Measurements from ENCODE around the gene KLHL17.

The KLHL17 gene

DNA sequence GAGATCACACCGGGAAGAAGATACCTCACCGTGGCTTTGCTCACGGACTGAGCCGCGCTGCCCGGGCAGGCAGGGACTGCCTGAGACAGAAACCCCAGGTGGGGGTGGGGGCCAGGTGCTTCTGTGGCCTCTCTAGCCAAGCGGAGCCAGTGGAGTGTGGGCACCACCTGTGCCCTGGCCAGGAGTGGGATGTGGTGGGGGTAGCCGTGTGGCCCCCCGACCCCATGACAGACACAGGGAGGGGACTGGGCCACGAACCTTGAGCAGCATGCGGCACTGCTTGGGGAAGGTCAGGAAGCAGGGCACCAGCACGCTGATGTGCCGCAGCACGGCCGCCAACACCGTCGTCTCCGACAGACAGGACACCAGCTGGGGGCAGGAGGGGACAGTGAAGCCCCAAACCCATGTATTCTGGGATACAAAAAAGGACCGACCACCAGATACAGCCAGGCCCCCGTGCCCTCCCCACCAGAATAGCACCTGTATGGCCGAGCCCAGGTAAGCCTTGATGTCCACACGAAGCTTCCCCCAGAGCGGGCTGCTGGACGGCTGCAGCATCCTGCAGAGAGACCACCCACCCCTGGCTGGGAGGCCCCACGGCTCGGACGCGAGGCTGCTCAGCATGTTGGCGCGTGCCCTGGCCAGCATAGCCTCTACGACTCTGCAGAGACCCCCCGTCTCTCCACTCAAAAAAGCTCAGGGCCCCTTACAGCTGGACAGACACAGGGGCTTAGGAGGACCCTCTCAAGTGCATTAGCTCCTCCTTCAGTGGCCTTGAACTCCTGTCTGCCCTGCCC lies 6.7 kb upstream of the KLHL17 start:
- in situ Hi-C loops (cut with HindIII; ENCODE audit: low pct_unique_long_range_greater_than_20kb, low sequenced_read_pairs): no loop called here
- TF ChIP-seq JUND (IDR thresholded peaks at IDR 0.05; ENCODE audit: low read depth): no peak
- no peak for DNase-seq (ENCODE audit: low read depth in 1 of 2, low spot score in 1 of 2)

DNA sequence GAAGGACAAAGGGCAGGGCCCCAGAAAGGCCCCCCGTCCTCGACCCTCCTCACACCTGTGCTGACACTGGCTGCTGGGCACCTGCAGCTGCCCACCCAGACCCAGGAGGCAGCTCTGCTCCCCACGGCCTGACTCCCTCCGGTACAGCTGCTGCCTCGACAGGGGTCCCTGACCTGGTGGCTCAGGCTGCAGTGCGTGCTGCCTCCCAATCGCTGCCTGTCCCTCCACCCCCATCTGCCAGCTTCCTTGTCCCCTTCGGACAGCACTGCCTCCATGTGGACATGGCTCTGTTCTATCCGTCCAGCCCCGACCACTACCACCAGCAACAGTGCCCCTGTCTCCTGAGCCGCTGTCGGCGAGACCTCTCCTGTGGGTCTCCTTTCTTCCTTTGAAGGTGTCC lies 5.5 kb upstream of the KLHL17 start:
- DNase-seq (ENCODE audit: low read depth in 1 of 2, low spot score in 1 of 2): no peak
- no peak for TF ChIP-seq JUND (IDR thresholded peaks at IDR 0.05; ENCODE audit: low read depth)
- in situ Hi-C loops (cut with HindIII; ENCODE audit: low pct_unique_long_range_greater_than_20kb, low sequenced_read_pairs): no loop called here

DNA sequence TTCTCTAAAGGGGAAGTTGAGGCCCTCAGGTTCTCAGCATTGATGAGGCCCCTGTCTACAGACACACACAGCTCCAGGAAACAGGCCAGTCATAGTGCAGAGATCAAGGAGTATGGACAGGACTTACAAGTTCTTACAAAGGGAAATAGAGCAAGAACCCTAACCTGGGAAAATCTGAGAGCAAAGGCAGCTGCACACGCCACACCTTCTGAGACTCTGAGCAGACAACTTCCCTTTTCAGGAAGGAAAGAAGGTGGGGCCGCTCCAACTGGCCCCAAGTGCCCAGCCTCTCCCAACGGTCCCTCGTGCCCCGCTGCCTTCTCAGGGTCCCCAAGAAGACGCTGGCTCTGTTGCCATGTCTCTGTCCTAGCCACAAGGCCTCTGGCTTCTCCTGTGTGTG lies 4.9 kb upstream of the KLHL17 start:
- no peak for TF ChIP-seq JUND (IDR thresholded peaks at IDR 0.05; ENCODE audit: low read depth)
- in situ Hi-C loops (cut with HindIII; ENCODE audit: low pct_unique_long_range_greater_than_20kb, low sequenced_read_pairs): no loop called here
- no peak for DNase-seq (ENCODE audit: low read depth in 1 of 2, low spot score in 1 of 2)

DNA sequence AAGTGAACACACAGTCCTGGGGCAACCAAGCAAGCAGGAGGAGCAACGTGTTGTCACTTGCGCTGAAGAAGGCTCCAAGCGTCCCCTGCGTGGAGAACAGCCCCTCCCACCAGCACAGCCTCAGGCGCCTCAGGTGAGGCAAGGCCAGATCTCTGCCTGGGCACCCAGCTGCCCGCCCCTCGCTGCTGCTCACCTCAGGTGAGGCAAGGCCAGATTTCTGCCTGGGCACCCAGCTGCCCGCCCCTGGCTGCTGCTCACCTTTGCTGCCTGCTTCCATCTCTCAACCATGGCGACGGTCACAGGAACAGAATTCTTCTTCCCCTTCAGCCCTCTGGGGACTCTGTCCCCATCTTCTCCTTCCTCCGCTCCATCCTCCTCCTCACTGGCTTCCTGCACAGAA lies 3.7 kb upstream of the KLHL17 start:
- no peak for DNase-seq (ENCODE audit: low read depth in 1 of 2, low spot score in 1 of 2)
- no peak for TF ChIP-seq JUND (IDR thresholded peaks at IDR 0.05; ENCODE audit: low read depth)
- in situ Hi-C loops (cut with HindIII; ENCODE audit: low pct_unique_long_range_greater_than_20kb, low sequenced_read_pairs): no loop called here

DNA sequence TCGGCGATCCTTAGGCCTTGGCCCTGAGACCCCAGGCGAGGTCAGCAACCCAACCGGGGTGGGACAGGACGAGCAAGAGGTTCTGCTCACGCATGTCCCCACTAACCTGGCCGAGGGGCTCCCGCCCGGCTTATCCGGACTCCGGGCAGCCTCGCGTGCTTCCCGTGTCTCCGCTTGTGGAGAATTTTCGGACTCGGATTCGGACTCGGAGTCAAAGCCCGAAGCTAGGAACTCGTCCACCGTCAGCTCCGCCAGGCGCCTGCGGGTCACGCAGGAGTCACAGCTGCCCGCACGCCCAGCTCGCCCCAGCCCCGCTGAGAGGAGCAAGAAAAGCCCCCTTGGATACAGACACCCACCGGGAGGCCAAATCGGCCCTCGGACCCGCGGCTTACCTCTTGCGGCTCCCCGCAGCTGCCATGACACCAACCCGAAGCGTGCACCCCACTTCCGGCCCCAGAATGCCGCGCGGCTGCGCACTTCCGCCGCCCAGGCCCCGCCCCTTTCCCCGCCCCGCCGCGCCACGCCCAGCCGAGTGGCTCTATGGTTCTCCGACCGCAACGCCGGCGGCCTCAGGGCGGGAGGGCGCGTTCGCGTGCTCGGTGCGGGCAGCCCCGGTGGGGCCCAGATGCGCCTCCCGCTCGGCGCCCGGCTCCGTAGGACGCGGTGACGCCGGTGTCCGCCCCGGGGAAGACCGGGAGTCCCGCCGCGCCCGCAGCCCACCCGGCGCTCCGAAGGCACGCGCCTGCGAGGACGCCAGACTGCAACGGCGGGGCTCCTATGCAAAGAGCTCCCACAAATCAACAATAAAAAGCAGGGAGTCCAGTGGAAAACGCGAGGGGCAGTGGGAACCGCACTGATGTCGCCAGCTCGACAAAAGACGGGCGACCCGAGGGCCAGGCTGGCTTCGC lies 1.3 kb upstream of the KLHL17 start, which contains the start of gene NOC2L:
Gene NOC2L, minus strand, starts transcription at position 434 of the 908 bp plus-strand sequence. Its CDS starts 16 bp downstream, at position 418.
- peak; percentile 66 to 89 for DNase-seq (ENCODE audit: low read depth in 1 of 2, low spot score in 1 of 2)
- in situ Hi-C loops (cut with HindIII; ENCODE audit: low pct_unique_long_range_greater_than_20kb, low sequenced_read_pairs): no loop called here
- TF ChIP-seq JUND (IDR thresholded peaks at IDR 0.05; ENCODE audit: low read depth): no peak

DNA sequence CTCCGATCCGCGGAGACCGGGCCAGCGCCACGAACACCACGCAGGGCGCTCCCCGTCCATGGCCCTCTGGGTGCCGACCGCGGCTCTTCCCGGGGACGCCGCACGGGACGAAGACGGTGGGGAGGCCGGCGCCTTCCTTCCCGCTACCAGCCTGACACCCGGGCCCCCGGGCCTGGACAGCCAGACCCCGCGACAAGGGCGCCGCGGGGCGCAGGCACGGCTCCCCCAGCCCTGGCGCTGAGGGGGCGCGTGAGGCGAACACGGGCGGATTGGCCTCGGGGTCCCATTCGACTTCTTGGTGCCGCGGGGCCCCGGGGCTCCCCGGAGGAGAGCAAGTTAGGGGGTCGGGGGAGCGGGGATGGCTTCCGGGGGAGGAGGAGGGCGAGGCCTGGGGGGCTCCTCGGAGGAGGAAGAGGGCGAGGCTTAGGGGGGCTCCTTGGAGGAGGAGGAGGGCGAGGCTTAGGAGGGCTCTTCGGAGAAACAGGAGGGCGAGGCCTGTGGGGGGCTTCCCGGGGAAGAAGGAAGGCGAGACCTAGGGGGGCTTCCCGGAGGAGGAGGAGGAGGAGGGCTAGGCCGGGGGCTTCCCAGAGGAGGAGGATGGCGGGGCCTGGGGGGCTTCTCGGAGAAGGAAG lies 537 bp upstream of the KLHL17 start:
- in situ Hi-C loops (cut with HindIII; ENCODE audit: low pct_unique_long_range_greater_than_20kb, low sequenced_read_pairs): no loop called here
- DNase-seq (ENCODE audit: low read depth in 1 of 2, low spot score in 1 of 2): no peak
- no peak for TF ChIP-seq JUND (IDR thresholded peaks at IDR 0.05; ENCODE audit: low read depth)

DNA sequence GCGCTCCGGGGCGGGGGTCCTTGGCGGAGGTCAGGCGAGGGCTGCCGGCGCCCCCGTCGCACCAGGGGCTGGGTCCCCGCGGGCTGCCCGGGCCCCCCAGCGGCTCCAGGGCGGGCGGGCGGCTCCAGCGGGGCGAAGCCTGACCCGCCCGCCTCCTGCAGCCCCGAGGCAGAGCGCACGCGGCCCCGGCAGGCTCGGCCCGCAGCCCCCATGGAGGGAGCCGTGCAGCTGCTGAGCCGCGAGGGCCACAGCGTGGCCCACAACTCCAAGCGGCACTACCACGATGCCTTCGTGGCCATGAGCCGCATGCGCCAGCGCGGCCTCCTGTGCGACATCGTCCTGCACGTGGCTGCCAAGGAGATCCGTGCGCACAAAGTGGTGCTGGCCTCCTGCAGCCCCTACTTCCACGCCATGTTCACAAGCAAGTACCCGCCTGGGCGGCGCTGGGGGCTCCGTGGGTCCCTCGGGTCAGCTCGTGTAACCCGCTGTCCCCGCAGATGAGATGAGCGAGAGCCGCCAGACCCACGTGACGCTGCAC lies 817 bp downstream of the KLHL17 start:
- no peak for DNase-seq (ENCODE audit: low read depth in 1 of 2, low spot score in 1 of 2)
- TF ChIP-seq JUND (IDR thresholded peaks at IDR 0.05; ENCODE audit: low read depth): no peak
- in situ Hi-C loops (cut with HindIII; ENCODE audit: low pct_unique_long_range_greater_than_20kb, low sequenced_read_pairs): no loop called here

DNA sequence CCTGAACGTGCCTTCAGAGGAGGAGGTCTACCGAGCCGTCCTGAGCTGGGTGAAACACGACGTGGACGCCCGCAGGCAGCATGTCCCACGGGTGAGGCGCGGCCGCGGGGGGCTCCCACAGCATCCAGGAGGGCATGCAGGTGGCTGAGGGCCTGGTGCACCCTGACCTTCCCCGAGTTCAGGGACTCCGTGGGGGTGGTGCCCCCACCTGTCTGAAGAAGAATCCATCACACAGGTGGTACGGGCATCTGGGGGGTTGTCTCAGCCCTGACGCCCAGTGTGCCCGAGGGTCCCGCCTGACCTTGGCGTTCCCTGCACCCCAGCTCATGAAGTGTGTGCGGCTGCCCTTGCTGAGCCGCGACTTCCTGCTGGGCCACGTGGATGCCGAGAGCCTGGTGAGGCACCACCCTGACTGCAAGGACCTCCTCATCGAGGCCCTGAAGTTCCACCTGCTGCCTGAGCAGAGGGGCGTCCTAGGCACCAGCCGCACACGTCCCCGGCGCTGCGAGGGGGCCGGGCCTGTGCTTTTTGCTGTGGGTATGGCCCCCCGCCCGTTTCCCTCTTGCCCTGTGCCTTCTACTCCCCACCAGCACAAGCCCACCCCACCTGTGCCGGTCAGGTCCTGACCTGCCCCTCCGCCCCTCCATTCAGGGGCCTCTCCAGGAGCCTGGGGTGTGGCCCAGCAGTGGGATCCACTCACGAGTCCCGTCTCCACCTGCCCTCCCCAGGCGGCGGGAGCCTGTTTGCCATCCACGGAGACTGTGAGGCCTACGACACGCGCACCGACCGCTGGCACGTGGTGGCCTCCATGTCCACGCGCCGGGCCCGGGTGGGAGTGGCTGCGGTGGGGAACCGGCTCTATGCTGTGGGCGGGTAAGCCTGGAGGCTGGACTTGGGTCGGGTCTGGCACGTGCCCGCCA lies 2.3 kb downstream of the KLHL17 start:
- DNase-seq (ENCODE audit: low read depth in 1 of 2, low spot score in 1 of 2): no peak
- TF ChIP-seq JUND (IDR thresholded peaks at IDR 0.05; ENCODE audit: low read depth): no peak
- in situ Hi-C loops (cut with HindIII; ENCODE audit: low pct_unique_long_range_greater_than_20kb, low sequenced_read_pairs): no loop called here

DNA sequence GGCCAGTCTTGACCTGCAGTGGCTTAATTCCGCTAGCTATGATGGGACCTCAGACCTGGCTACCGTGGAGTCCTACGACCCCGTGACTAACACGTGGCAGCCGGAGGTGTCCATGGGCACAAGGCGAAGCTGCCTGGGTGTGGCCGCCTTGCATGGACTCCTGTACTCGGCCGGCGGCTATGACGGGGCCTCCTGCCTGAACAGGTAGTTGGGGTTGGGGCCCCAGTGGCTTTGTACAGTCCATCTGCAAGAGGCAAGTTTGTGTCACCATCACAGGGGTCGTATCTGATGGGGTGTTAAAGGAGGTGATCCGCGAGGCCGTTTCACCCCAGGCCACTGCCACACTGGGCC lies 2.9 kb downstream of the KLHL17 start:
- in situ Hi-C loops (cut with HindIII; ENCODE audit: low pct_unique_long_range_greater_than_20kb, low sequenced_read_pairs): no loop called here
- TF ChIP-seq JUND (IDR thresholded peaks at IDR 0.05; ENCODE audit: low read depth): no peak
- DNase-seq (ENCODE audit: low read depth in 1 of 2, low spot score in 1 of 2): no peak

DNA sequence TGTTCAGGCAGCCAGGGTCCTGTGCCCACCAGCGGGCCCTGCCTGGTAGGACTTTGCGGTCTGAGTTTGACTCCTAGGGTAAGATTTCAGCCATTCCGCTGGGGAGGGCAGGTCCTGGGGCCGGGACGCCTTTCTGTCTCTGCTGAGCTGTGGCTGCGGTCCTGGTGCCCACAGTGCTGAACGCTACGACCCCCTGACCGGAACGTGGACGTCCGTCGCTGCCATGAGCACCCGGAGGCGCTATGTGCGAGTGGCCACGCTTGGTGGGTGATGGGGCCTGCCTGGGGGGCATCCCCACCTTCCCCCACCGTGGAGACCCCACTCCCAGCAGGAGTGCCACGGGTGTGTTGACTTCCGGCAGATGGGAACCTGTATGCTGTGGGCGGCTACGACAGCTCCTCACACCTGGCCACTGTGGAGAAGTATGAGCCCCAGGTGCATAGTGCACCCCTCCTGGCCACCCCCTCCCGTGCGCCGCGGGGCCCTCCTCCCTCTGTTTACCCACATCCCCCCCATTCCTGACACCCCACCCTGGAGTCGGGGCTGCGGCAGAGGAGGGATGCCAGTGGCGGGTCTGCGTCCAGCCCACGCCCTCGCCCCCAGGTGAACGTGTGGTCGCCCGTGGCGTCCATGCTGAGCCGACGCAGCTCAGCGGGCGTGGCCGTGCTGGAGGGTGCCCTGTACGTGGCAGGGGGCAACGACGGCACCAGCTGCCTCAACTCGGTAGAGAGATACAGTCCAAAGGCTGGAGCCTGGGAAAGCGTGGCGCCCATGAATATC lies 3.6 kb downstream of the KLHL17 start:
- in situ Hi-C loops (cut with HindIII; ENCODE audit: low pct_unique_long_range_greater_than_20kb, low sequenced_read_pairs): no loop called here
- TF ChIP-seq JUND (IDR thresholded peaks at IDR 0.05; ENCODE audit: low read depth): no peak
- no peak for DNase-seq (ENCODE audit: low read depth in 1 of 2, low spot score in 1 of 2)

Measured in T47D (cell line).